HG02678 (cell line): ENCODE results near the gene INAVA.
A peak's percentile ranks its signal among the peaks of the same experiment; 100 is the strongest.

Experiments
- ATAC-seq: cut with Tn5 transposase; IDR thresholded peaks from one replicate; pipeline ENCODE4 v1.9.1; 2021; ENCODE audit warnings: mild to moderate bottlenecking, moderate library complexity; ENCODE audit not compliant: unreplicated experiment

The INAVA gene

DNA sequence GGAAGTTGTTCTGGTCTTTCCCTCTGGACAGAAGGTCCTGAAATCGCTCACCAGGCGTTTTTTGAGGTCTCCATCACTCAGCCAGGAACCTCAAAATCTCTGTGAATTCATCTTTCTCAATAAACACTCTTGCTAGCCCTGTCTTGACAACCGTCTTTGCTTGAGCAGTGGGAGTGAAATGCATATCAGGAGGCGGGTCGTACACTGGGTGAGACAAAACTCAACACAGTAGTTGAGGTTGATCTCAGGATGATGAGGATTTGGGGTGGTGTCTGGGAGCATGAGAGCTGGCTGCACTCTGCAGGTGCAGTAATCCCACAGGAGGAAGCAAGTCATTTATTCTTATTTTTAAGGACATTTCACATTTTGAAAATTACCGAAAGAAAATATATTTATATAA, 20.0 kb upstream of the INAVA start:
- ATAC-seq: no peak

GRCh38 chr1:200875416-200875815, 19.3 kb upstream of the INAVA start:
- ATAC-seq: no peak

- no peak for ATAC-seq
Measured at GRCh38 chr1:200877010-200877409, 17.7 kb upstream of the INAVA start.

DNA sequence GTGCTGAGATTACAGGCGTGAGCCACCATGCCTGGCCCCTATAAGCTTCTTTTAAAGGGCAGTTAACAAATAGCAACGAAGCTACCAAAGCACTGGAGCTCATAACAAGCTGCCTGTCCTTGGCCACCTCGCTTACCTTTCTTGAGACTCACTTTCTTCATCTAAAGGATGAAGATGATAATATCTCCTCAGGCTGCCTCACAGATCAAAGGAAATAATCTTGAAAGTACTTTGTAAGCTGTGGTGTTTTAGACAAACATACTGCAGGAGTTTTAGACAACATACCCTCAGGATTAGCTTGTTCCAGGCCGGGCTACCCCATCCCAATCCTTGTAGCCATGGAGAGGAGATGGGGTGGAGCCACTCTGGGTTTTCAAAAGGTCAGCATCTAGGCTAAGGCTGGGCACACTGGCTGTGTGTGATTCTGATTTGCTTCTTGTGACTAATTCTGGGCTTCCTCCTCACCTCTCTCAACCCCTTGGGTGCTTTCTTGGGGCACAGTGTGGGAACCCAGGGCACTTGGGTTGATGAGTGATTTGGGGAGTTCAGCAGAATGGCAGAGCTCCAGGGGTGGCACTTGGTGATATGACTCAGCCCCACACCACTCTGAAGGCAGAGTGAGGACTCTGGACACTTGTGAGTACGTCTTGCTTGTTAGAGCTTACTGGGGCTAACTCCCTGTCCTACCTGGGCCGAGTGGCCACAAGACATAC, 16.7 kb upstream of the INAVA start:
- ATAC-seq: peak; percentile 54

DNA sequence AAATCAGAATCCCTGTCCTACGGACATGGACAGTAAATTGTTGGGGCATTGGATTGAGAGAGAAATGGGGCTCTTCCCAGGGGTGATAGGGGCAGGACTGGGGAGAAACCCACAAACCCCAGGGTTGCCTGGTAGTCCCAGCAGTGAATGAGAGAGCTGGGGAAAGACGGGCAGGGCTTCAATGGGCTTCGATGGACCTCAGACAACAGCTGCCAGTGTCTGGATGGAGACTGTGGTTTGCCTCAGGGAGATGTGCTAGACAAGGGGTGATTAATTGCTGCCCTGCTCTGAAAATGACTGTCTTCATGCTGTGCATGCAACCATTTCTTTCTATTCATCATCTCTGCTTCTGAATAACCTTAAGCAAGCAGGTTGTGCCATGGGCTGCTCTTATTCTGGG, 14.5 kb upstream of the INAVA start:
- ATAC-seq: peak; percentile 63

DNA sequence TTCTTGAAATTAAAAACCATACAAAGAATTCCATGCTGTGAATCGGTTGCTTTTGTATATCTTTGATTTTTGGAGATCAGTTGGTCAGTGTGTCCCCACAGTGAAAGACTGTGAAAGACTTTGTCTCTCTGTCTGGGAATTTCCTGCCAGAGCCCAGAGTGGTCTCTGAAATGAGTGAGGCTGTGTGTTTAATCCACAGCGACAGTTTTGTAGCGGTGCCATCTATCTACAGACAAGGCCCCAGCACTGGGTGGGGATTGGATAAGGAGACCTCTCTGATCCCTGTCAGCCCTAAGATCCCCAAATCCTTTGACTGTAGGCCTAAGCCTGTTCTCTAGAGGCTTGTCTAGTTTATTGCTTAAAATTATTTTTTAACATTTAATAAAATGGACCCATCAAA, 11.6 kb upstream of the INAVA start:
- ATAC-seq: no peak

- no peak for ATAC-seq
Measured at GRCh38 chr1:200885623-200886402, 8.9 kb upstream of the INAVA start.

DNA sequence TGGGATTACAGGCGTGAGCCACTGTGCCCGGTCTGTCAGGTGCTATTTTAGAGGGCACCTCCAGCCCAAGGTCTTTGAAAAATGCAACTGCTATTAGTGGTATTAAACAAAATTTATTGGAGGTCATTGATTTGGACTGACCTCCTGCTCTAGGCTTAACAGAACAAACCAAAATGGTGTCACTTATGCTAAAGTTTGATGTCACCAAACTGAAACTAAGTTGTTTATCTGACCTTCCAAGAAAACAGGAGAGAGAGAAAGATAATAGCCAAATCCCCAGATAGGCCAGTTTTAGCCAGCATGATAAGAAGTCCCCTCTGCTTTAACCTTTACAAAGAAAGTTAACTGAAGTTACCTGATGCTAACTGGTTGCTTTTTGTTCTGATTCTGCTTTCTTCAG, 8.1 kb upstream of the INAVA start:
- no peak for ATAC-seq

DNA sequence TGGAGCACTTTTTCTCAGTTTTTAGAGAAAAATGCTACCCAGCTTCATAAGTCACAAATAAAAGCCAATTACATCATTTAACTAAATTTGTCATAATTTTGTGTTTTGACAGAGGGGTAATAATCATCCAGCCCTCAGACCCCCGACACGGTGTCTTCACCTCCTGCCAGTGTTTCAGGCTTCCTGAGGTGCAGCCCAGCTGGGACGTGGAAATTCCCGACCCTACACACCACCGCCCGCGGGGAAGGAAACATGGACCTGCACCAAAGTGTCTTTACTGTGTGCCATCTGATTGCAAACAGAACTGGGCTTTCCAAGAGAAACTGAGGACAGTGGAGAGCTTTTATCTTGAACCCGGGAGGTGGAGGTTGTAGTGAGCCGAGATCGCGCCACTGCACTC, 7.7 kb upstream of the INAVA start:
- no peak for ATAC-seq

- no peak for ATAC-seq
Measured at GRCh38 chr1:200887772-200888348, 6.8 kb upstream of the INAVA start.

DNA sequence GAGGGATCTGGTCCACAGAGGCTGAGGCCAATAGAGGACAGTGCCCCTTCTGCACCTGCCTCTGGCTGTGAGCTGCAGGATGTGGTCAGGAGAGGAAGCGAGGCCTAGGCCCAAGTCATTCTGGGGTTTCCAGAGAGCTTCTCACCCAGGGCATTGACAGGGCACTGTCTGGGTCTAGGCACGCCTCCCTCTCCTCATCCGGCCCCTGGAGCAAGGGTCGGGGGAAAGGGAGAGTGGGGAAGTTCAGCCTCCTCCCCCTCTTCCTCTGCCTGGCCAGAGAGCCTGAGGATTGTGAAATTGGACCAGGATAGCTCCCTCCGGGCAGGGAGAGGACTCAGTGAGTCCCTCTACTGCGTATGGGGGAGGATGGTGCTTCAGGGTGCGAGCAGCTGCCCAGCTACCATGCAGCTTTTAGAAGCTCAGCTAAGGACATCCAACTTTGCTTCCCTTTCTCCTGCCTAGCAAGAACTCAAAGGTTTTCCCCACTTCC, 6.3 kb upstream of the INAVA start:
- ATAC-seq: peak; percentile 89

DNA sequence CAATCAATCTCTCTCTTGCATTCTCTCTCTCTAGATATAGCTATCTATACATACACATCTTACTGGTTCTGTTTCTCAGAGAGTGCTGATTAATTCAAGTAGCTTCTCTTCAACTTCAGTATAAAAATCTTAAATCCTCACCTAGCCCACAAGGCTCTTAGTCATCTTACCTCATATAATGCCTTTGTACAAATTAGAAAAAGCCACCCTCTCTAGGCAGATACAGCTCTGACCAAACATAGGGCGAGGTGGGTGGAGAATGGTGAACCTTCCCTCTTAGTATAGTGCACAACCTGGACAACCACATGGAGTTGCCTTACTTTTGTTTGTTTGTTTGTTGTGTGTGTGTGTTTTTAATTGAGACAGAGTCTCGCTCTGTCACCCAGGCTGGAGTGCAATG, 5.1 kb upstream of the INAVA start:
- ATAC-seq: no peak

- ATAC-seq: no peak
Measured at GRCh38 chr1:200890027-200890426, 4.7 kb upstream of the INAVA start.

DNA sequence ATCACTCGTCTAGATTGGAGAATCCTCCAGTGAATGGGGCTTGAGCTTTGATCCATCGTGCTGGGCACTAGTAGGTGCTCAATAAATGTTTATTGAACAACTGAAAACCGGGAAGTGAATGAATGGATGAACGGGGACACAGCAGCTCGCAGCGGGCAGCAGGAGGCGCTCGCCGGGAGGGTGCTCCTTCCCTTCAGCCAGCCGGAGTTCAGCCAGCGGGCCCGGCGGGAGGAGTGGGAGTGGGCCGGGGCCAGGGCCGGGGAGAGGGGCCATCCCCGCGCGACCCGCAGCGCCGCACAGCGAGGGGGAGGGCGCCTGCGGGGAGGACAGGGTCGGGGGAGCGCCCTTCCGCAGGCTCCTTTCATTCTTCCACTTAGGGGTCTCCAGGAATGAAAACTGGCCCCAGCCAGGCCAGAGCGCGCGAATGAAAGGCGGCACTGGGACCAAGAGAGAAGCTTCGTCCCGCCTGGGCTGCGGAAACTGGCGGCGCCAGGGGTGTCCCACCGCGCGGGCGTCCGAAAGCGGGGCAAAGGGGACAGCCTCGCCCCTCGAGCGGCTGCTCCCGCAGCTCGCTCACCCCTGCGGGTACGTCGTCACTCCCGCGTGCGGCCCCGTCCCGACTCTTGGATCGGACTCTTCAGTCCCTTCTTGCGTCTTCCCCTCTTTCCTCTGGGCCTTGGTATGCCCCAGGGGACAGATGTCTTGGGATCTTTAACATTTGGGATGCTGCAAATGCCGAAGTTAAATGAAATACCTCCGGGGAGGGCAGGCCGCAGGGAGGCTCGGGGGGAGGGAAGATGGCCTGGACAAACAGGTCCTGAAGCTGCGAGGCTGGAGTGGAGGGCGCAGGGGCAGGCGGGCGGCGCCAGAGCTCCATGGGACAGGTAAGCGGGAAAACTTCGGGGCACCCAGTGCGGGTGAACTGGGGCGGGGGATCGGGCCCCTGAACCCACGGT, 3.6 kb upstream of the INAVA start:
- ATAC-seq: no peak

DNA sequence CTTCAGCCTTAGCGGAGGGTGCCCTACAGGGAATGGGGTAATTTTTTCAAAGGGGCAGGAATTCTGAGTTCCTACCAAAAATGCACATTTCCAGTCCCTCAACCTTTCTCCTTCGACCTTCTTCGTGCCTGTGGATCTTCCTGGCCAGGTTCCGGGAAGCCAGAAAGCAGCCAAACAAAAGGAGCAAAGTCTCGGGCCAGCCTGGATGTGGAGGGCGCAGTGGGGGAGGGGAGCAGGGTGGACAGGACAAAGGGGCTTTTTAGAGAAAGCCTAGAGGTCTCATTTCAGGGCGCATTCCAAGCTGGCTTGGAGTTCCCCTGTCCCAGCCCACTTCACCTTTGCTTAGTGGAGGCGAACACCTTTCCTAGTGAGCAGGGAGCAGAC, 2.9 kb upstream of the INAVA start:
- no peak for ATAC-seq

GRCh38 chr1:200892546-200892945, 2.2 kb upstream of the INAVA start:
- no peak for ATAC-seq

DNA sequence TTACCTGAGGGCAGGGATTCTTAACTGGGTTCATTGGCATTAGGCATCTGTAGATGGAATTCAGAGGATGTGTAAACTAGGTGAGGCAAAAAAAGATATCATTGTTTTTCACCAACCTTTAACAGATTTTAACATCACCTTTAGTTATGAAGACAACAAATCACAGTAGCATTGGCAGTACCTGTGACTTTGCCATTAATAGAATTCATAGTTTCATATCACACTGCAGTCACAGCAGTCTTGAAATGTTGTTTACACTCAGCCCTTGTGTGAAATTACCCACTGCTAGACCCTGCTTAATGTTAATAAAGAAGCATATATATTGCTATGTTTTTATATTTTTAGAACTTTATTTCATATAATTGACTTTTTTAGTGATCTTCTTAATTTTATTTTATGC, 1.7 kb upstream of the INAVA start:
- no peak for ATAC-seq

GRCh38 chr1:200893411-200893901, 1.2 kb upstream of the INAVA start:
- no peak for ATAC-seq

DNA sequence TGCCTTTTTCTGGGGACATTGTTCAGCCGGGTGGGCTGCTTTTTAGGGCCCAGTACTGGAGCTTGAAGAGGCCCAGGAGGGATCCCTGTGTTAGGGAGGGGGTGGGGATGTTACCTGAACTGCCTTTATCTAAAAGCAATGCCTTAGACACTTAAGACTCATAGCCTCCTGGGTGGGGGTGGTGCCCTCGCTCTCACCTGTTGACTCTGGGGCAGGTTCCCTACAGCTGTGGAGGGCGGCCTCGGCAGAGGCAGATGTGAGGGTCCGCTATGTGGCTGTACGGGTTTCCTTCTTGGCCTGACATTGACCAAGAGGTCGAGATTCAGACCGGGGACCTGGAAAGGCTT, 716 bp downstream of the INAVA start:
- no peak for ATAC-seq

DNA sequence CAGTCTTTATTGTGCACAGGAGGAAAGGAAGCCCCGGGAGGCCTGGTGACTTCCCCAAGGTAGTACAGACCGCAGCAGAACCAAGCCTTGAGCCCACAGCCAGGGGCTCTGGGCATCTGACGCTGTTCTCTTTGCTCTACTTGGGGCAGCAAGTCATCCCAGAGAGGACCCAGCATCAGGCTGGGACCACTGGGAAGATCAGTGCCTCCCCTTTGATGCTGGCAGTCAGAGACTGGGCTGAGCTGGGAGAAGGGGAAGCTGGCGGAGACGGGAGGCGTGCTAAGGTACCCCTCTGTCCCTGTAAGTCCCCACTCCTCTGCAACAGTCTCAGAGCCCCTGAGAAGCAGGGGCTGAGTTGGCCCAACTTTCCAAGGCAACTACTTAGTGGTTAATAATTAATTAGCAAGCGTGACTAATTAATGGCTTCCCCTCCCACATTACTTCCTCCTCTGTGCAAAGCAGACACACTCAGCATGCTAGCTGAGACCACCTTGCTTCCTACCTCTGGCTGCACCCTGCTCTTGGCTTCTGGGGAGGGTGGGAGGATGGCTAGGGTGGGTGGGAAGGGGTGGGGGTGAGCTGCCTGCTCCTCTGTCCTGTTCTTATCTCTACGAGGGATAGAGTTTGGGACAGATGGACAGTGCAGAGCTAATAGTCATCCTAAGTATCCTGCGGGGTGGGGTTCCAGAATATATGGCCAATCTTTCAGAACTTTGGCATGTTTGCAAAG, 1.3 kb downstream of the INAVA start:
- ATAC-seq: peak; percentile 51
